AG09319 (cell line): ENCODE measurements around the gene PPIL1.

ENCODE experiments used
- DNase-seq: peaks from one replicate; pipeline ENCODE4 v3.0.0-alpha.2; 2010; ENCODE audit warnings: low read depth; ENCODE audit errors: extremely low read depth
- TF ChIP-seq, protein P1 (sequence below): IDR thresholded peaks from 2 replicates; pipeline ENCODE4 v1.5.1; 2011; ENCODE audit warnings: low read depth, mild to moderate bottlenecking, inconsistent platforms, low read length, moderate library complexity

PPIL1 gene

DNA sequence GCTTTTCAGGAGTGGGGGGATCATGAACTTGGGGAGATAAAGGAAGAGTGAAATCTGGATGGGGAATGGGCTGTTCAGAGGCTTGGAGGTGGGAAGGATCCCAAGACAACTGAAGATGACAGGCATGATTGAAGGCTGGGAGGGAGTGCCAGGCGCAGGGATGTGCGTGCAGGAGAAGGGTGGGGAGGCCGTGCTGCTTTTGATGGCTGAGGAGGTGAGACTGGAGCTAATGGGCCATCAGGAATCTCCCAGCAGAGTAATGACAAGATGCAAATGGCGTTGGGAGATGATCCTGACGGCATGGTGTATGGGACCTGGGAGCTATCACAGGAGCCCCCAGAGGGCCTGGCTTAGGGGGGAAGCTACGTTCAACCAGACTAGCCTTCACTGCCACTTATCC lies 36.9 kb downstream of the PPIL1 start:
- TF ChIP-seq, protein P1, sequence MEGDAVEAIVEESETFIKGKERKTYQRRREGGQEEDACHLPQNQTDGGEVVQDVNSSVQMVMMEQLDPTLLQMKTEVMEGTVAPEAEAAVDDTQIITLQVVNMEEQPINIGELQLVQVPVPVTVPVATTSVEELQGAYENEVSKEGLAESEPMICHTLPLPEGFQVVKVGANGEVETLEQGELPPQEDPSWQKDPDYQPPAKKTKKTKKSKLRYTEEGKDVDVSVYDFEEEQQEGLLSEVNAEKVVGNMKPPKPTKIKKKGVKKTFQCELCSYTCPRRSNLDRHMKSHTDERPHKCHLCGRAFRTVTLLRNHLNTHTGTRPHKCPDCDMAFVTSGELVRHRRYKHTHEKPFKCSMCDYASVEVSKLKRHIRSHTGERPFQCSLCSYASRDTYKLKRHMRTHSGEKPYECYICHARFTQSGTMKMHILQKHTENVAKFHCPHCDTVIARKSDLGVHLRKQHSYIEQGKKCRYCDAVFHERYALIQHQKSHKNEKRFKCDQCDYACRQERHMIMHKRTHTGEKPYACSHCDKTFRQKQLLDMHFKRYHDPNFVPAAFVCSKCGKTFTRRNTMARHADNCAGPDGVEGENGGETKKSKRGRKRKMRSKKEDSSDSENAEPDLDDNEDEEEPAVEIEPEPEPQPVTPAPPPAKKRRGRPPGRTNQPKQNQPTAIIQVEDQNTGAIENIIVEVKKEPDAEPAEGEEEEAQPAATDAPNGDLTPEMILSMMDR, result no peak
- no peak for DNase-seq

DNA sequence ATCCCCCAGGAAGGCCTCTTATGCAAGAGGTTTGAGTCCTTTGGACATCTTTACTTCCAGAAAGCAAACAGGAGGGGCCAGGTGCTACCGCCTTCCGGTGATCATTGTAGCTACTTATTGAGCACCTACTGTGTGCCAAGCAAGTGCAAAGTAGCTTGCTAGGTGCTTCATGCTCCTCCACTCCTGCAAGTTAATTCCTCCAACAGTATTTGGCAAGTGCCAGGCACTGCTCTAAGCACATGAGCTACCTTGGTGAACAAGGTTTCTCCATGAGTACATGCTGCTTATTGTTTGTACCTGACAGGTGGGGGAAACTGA lies 37.6 kb downstream of the PPIL1 start:
- DNase-seq, result no peak
- TF ChIP-seq, protein P1, result no peak

DNA sequence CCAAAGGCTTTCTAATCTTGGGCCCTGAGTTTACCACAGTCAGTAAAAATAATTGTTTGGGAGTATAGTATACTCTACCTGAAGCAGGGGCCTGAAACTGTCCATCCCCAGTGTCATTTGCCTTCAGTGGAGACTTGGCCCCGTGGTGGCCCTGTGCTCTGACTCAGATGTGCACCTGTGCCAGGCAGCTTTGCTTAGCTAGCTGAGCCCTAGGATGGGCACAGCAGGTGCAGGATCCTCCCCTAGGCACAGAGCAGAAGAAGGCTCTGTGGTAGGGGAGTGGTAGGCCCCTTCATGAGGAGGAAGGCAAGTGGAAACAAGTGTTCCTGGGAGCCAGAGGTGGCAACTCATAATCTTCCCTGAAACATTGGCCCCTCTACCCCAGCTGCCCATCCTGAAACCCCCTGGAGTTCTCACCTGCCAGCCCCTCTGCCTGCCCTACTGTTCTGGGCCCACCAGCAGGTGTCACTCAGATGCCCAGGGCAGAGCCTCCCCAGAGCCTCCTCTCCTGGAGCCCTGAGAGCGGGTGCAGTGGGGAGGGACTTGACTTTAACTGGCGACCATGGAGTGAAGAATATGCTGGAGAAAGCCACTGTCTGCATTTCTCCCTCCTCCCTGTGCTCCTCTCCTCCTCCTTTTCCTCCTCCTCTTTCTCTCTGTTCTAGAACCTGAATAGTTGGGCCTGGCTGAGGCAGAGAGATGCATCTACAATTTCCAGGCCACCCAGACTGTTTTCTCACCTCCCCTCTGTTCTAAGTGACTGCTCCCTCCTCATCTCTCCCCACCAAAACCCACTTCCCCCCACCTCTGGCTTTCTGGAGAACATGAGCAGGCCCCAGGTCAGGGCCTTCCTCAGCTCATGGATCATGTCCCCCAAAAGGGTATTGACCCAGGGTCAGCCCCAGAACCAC lies 38.2 kb downstream of the PPIL1 start:
- DNase-seq, result no peak
- TF ChIP-seq, protein P1, result no peak

DNA sequence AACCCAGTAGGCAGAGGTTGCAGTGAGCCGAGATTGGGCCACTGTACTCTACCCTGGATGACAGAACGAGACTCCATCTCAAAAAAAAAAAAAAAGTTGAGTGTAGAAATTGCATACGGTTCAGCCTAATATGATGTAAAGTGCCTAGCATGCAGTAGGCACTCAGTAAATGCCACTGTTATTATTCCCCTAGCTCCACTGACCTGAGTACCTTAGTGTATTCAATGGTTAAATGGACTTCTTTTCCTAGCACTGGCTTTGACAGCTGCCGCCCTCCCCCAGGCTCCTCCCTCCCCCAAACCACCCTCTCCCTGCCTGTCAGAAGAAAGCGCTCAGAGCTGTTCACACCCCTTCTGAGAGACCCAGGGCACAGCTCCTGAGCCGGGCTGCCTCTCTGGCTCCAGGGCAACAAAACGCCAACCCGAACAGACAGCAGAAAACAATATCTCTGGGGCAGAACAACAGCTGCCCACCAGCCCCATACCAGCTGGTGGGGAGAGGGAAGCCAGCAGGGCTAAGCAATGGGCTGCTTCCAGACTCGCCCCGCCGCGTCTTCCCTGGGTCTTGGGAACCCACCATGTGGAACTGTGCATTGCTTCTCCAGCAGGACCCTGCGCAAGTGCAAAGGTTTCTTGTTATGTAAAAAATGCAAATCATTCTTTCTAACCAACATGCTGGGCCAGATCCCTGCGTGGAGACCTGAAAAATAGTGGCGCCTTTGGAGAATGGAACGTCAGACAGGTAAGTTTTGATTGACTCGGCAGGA lies 39.8 kb downstream of the PPIL1 start:
- TF ChIP-seq, protein P1, result no peak
- no peak for DNase-seq

DNA sequence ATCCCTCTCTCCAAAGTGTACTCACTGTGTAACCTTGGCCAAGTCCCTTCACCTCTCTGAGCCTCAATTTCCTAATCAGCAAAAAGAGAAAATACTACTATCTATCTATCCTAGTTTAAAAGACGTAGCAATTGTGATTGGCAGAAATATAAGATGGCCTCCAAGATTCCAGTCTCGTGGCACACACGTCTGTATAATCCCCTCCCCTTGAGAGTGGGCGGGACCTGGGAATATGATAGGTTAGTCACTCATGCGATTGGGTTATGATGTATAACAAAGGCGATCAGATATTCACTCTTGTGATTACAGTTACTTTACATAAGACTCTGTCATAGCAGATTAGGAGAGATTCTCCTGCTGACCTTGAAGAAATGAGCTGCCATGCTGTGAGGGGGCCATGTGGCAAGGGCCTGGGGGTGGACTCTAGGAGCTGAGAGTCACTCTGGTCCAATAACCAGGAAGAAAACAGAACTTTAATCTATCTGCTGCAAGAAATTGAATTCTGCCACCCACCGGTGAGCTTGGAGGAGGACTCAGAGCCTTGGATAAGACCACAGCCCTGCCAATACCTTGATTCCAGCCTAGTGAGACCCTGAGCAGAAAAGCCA lies 41.3 kb downstream of the PPIL1 start:
- DNase-seq, result no peak
- TF ChIP-seq, protein P1, result no peak

DNA sequence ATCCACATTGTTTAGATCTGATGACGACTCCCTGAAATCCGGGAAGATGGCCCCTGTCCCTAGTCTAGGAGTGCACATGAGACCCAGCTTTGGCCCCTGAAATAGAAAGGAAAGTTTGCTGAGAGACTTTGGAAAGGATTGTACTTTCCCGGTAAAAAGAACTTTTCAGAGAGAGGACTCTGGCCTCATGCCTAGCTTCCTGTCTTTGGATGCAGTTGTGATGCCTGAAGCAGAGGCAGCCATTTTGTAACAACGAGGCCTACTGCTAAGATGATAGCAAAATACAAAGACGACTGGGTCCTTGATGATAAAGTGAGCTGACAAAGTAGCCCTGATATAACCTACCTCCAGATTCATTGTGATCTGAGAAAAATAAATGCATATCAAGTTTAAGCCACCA lies 42.3 kb downstream of the PPIL1 start:
- no peak for DNase-seq
- TF ChIP-seq, protein P1, result no peak

DNA sequence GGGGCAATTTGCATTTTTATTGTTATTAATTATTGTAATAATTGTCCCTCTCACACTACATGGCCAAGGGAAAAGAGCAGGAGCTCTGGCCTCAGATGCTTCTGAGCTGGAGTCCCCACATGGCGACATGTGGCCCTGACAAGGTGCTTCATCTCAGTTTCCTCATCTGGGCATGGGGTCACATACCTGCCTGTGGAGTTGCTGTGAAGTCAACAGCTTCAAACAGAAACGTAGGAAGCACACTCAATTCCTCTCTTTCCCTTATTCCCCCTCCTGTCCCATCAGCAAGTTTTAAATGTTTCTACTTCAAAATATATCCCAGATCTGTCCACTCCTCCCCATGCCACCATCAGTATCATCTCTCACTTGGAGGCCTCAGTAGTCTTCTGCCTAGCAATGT lies 44.0 kb downstream of the PPIL1 start:
- TF ChIP-seq, protein P1, result no peak
- no peak for DNase-seq
